GM21528 (cell line): Measurements from ENCODE around the gene GART.
"Not testable (repeated sequence)": the region's sequence is repeated elsewhere in the genome, so short reads cannot be mapped to it uniquely, and the experiment has no call there.

Experiments
- ATAC-seq: cut with Tn5 transposase; IDR thresholded peaks from one replicate; pipeline ENCODE4 v1.9.1; 2021; ENCODE audit warnings: mild to moderate bottlenecking, moderate library complexity; ENCODE audit not compliant: unreplicated experiment, low FRiP score

The GART gene

GRCh38 chr21:33522297-33522952, 19.5 kb downstream of the GART start:
- no peak for ATAC-seq

GRCh38 chr21:33518899-33519298, 23.0 kb downstream of the GART start:
- no peak for ATAC-seq

- no peak for ATAC-seq
Measured at GRCh38 chr21:33514229-33514628, 27.7 kb downstream of the GART start.

DNA sequence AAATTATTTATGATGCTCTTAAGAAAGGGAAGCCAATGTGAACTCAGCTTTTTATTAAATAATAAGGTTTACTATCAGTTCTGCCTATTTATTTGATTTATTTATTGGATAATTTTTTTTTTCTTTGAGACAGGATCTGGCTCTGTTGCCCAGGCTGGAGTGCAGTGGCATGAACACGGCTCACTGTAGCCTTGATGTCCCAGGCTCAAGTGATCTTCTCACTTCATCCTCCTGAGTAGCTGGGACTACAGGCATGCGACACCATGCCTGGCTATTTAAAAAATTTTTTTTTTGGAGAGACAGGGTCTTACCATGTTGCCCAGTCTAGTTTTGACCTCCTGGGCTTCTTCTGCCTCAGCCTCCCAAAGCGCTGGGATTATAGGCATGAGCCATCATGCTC, 29.4 kb downstream of the GART start:
- ATAC-seq: no peak

DNA sequence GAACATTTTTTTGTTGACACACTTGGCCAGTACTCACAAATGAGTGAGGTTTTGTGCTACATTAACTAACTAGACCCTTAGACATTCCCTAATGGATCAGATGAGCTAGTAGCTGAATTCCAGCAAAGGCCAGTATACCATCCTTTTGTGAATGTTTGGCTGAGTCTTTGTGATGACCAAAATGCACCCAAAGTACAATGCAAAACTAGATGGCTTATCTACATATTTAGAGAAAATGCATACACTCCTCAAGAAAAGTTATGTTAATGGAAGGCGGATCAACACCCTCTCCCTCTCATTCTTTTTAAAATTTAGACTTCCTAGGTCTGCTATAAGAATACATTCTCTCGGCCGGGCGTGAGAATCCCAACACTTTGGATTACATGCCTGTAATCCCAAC, 30.3 kb downstream of the GART start:
- ATAC-seq: no peak

GRCh38 chr21:33510826-33511225, 31.1 kb downstream of the GART start:
- no peak for ATAC-seq

GRCh38 chr21:33507003-33507402, 34.9 kb downstream of the GART start:
- not testable (repeated sequence) for ATAC-seq

DNA sequence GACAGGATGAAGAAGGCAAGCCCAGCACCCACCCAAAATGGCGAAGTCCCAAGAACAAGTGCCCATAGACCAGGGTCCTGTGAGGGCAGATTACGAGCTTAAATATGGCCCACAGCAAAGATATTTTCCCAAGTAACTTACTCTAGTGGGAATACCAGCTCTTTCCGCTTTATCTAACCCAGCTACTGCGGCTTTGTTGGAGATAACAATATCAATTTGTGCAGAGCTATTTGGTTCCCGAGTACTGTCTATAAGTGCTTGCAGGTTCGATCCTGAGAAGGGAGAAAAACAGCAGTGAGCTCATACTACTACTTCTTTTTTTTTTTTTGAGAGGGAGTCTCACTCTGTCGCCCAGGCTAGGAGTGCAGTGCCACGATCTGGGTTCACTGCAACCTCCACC, 36.1 kb downstream of the GART start:
- no peak for ATAC-seq

DNA sequence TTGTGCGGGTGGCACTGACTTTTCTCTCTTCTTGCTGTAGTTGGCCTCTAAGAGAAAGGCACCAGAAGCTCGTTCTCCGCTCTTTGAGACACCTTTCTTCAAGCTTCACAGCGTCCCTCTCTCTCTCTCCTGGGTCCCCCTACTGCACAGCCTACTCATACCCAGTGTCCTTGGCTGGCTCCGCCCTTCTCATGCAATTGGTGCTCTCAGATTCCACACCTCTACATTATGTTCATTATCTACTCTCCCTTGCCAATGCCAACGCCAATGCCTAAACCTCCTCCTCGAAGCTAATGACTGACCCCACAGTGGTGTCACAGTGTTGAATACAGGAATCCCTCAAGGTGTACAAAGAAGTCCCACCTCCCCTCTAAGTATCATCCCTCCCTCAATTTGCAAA, 45.6 kb downstream of the GART start:
- ATAC-seq: no peak

- ATAC-seq: no peak
Measured at GRCh38 chr21:33495743-33496142, 46.2 kb downstream of the GART start.

- no peak for ATAC-seq
Measured at GRCh38 chr21:33493756-33494155, 48.2 kb downstream of the GART start.

- no peak for ATAC-seq
Measured at GRCh38 chr21:33492571-33492970, 49.3 kb downstream of the GART start.

DNA sequence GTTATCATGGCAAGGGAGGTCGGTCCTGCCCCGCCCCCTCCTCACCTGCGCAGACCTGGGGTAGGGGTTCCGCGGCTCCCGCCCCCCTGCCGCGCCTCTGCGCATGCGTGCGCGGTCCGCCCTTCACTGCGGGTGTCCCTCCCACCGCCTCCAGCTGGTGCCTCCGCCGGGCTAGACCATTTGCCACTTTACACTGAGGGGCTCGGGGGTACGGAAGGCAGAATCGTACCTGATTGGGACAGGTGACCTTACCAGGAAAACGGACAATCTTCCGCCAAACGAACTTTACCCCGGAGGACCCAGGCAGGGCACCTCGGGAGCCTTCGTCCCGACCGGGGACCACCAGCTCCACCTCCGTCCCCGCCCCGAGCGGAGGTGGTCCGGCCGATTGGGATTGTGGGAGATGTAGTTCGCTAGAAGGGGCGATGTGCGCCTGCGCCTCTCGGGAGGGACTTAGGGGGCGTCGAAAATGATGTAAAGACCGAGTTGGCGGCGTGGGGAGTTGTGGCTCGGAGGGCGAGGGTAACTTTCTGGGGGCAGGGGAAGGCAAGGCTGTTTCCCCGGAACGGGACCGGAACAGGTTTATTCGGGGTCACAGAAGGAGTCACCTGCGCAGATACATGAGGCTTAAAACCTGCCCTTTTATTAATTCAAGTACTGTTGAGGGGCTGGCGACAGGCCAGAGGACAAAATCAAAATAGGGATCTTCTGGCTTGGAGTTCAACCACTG, 50.4 kb downstream of the GART start, which contains the start of gene DNAJC28:
DNAJC28 (minus strand) TSS at position 344 of the 730 bp plus-strand sequence. CDS start 2,323 bp downstream, outside the sequence.
- peak; percentile 91 for ATAC-seq

DNA sequence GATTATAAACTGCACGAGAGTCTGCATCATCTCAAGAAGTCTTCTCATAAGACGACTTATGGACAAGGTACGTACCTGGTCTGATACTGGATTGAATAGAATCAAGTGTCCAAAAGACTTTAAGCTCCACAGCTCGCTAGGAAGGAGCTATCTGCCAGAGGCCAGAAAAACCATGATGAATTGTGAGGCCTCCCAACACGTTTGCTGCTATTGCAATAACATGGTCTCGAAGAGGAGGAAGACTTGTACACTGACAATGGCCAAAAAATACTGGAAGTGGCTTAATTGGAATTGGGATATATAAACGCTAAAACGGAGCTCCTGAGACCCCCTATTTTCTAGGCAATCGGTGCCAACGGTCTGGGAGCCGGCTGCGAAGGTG, 50.9 kb downstream of the GART start:
- ATAC-seq: peak; percentile 4

DNA sequence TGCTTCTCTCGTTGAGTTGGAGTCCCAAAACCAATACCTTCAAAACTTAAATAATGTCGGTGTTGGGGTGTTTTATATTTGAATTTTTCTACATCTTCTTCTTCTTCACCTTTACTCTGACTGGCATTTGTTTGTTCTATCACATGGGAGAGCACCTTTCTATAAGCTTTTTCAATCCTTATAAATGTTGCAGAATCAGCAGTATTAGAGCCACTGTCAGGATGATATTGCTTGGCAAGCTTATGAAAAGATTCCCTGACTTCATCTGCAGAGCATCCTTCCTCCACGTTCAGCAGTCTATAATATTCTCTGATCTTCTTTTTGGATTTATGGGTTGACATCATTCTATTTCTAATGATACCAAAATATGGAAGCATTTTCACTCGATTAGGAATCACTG, 53.0 kb downstream of the GART start:
- no peak for ATAC-seq

DNA sequence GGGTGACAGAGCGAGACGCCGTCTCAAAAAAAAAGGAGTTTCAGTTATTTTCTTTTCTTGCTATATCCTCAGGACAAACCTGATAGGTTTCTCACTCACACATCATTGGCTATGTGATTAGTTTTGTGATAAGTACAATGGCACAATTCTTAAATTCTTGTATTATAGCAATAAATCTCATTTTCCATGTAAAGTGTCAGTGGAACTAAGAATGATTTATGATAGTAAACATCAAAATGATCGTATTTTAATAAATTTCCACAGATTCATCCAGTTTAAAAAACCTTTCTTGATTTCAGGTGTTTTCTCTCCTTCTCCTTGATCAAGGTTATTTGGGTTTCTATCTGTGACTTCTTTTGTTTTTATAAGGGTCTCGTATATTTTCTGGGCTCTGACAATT, 53.9 kb downstream of the GART start:
- no peak for ATAC-seq

DNA sequence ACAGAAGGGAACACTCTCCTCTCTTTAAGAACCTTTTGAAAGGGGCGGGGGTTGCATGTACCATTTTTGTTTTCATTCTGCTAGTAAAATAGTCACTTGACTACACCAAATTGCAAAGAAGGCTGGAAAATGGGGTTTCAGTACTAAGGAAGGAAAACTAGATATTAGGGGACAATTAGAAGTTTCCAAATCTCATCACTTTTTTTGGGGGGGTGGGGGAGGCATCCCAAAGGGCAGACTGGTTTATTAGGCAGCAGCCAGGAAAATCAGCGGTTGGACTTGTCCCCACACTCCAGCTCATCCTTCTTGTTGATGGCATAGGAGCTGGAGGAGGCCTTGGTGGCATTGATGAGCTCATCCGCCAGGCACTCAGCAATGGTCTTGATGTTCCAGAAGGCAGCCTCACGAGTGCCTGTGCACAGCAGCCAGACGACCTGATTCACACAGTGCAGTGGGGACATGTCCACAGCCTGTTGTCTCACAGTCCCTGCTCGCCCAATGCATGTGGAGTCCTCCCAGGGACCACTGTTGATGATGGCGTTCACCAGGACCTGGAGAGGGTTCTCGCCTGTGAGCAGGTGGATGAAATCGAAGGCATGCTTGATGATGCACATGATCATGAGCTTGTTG, 60.5 kb downstream of the GART start:
- no peak for ATAC-seq

GRCh38 chr21:33480481-33481103, 61.3 kb downstream of the GART start:
- no peak for ATAC-seq

DNA sequence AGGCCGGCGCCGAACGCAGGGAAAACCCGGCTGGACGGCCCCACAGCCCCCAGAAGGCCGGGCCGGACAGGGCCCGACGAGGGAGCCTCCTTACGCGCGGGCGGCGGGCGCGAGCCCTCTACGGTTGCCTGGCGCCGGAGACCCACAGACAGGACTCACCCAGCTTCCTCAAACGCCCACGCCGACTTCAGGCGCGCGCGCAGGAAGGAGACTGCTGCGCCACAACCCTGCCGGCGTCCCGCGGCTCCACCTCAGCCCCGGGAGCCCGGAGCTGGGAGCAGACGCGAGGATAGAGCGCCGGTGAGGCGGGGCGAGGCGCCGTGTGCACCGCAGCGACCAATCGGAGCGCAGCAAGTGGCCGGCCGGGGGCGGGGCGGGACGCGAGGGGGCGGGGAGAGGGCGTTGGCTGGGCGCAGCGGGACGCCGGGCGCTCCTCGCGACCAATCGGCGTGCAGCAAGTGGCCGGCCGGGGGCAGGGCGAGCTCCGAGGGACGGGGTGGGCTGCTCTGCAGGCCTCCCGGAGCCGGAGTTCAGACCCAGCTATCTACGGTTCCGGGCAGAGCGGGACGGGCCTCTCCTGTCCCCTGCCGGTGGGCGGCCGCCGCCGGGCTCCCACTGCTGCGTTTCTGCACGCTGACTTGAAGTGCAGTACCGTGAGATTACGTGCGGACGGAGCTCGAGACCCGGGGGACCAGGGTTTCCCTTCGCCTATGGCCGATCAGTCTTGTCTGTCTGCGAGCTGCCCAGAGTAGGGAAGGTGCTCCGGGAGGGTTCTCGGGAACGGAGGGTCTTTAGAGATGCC, 62.0 kb downstream of the GART start, which contains the start of gene TMEM50B:
TMEM50B (minus strand) TSS at position 296 of the 802 bp plus-strand sequence. CDS start 11,089 bp downstream, outside the sequence.
- ATAC-seq: peak; percentile 82

DNA sequence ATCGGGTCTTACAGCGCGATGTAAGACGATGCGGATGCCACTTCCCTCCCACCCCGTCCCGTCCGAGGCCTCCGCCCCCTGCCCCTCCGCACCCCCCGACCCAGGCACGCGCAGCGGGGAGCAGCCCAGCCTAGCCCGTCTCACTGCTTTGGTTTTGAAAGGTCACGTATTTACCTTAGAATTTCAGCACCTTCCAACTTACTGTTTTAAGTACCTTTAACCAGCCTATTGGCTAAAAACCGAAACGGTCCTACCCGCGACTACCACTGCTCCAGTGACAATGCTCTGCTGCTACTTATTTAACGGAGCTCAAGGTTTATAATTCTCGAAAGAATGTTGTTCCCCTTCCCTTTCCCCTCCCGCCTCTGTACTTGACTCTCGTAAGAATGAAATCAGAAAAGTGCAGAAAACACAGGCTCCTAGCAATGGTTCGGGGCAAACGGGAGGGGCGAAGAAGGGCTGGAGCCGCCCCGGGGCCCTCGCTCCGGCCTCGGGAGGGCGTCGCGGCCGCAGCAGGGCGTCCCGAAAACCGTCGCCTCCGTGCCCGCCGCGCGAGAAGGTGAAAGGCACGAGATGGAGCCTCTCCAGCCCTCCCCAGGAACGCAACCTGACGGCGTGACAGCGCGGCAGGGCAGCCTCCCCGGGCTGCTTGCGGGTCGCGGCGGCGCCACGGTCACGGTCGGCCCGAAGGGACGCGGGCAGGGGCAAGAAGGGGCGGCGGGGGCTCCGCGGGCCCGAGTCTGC, 62.8 kb downstream of the GART start:
- ATAC-seq: peak; percentile 32
